Tibial nerve (tissue), 4 donors: ENCODE data around the gene DIP2A. TPM values are rescaled to one million over a fixed set of nuclear protein-coding genes. Genes with fewer than 3 reads are reported as not detected.

Experiments
- DNase-seq, 2 donors: peaks; one replicate each; pipeline ENCODE4 v3.0.0-alpha.2; 2019; ENCODE audit warnings: low spot score in 2 of 2
- H3K27ac ChIP-seq, 4 donors: fragments of 200-600 bp; sonication (generic) in 3 of 4; one replicate each; pipeline ENCODE4 v1.5.1; 2017 to 2019; ENCODE audit warnings: mild to moderate bottlenecking in 1 of 4
- H3K27me3 ChIP-seq, 2 donors: fragments of 200-600 bp; sonication (generic) in 1 of 2; one replicate each; pipeline versions ENCODE4 v1.5.1 to v1.6.0; 2017 to 2019
- H3K36me3 ChIP-seq, 3 donors: fragments of 200-600 bp; sonication (generic); one replicate each; pipeline ENCODE4 v1.5.1; 2018 to 2019
- H3K4me1 ChIP-seq, 4 donors: fragments of 200-600 bp; sonication (generic) in 3 of 4; one replicate each; pipeline ENCODE4 v1.5.1; 2017 to 2019
- H3K4me3 ChIP-seq, 4 donors: fragments of 200-600 bp; sonication (generic) in 3 of 4; one replicate each; pipeline ENCODE4 v1.5.1; 2017 to 2019; ENCODE audit warnings: mild to moderate bottlenecking in 1 of 4, moderate library complexity in 1 of 4
- H3K9me3 ChIP-seq, 4 donors: fragments of 200-600 bp; sonication (generic) in 3 of 4; one replicate each; pipeline ENCODE4 v1.5.1; 2017 to 2019
- EP300 ChIP-seq, 2 donors: sonication (generic); formaldehyde crosslinking; IDR thresholded peaks; one replicate each; pipeline ENCODE4 v1.6.1; 2017; ENCODE audit warnings: antibody characterized with exemption in 2 of 2, mild to moderate bottlenecking in 1 of 2
- POLR2A ChIP-seq, 2 donors: fragments of 450-650 bp; IDR thresholded peaks; one replicate each; pipeline ENCODE4 v1.6.1; 2017; ENCODE audit warnings: antibody characterized with exemption in 2 of 2, mild to moderate bottlenecking in 2 of 2, moderate library complexity in 2 of 2
- WGBS, 2 donors: methylation state at CpG; one replicate each; pipeline ENCODE4 v1.1.5; 2018; 5-methylcytosine and 5-hydroxymethylcytosine counted together
- total RNA-seq, 4 donors: library from RNA; depleted of rRNA; stranded (reverse); fragments of >200 nt; gene quantifications; one replicate each; pipeline ENCODE4 v1.1.0, GENCODE V29; 2016
- TF ChIP-seq, protein P1 (sequence below), 5 experiments: fragments of 200-600 bp in 3 of 5; fragments of 450-650 bp in 2 of 5; sonication (generic) in 3 of 5; IDR thresholded peaks; one replicate each; pipeline ENCODE4 v1.5.1; 2016 to 2019; ENCODE audit warnings: antibody characterized with exemption in 5 of 5, mild to moderate bottlenecking in 3 of 5, moderate library complexity in 2 of 5

DIP2A gene
- total RNA-seq, 4 donors from 2014 or later = 55.5 to 67.2 (median 59.8) TPM

GRCh38 chr21:46420241-46421190 lies 38.2 kb upstream of the DIP2A start:
- Histone ChIP-seq H3K27ac (no peak overlapping the region), H3K4me3 (no peak overlapping the region), H3K27me3 (no peaks in the 10 kb centered on the region), H3K36me3 (peaks cover 0 to 87% (median 0%) of the 10 kb centered on the region in 3 donors), H3K4me1 (no peaks in the 10 kb centered on the region), H3K9me3 (no peaks in the 10 kb centered on the region)
- 86 to 88% methylated on average over 16 of the region's 16 CpGs for WGBS, 2 donors
- no peak for TF ChIP-seq EP300 (IDR thresholded peaks at IDR 0.05)
- TF ChIP-seq, protein P1, sequence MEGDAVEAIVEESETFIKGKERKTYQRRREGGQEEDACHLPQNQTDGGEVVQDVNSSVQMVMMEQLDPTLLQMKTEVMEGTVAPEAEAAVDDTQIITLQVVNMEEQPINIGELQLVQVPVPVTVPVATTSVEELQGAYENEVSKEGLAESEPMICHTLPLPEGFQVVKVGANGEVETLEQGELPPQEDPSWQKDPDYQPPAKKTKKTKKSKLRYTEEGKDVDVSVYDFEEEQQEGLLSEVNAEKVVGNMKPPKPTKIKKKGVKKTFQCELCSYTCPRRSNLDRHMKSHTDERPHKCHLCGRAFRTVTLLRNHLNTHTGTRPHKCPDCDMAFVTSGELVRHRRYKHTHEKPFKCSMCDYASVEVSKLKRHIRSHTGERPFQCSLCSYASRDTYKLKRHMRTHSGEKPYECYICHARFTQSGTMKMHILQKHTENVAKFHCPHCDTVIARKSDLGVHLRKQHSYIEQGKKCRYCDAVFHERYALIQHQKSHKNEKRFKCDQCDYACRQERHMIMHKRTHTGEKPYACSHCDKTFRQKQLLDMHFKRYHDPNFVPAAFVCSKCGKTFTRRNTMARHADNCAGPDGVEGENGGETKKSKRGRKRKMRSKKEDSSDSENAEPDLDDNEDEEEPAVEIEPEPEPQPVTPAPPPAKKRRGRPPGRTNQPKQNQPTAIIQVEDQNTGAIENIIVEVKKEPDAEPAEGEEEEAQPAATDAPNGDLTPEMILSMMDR (IDR thresholded peaks at IDR 0.05) = no peak
- no peak for TF ChIP-seq POLR2A (IDR thresholded peaks at IDR 0.05)
- DNase-seq = no peak

GRCh38 chr21:46421191-46421750 lies 37.4 kb upstream of the DIP2A start:
- Histone ChIP-seq H3K9me3 (no peaks in the 10 kb centered on the region), H3K27me3 (no peaks in the 10 kb centered on the region), H3K36me3 (peaks cover 0 to 86% (median 0%) of the 10 kb centered on the region in 3 donors), H3K27ac (no peak overlapping the region), H3K4me1 (no peaks in the 10 kb centered on the region), H3K4me3 (no peak overlapping the region)
- no peak for DNase-seq
- TF ChIP-seq, protein P1 (IDR thresholded peaks at IDR 0.05) = no peak
- WGBS, 2 donors = 89 to 92% methylated on average over 19 to 23 of the region's 23 CpGs

DNA sequence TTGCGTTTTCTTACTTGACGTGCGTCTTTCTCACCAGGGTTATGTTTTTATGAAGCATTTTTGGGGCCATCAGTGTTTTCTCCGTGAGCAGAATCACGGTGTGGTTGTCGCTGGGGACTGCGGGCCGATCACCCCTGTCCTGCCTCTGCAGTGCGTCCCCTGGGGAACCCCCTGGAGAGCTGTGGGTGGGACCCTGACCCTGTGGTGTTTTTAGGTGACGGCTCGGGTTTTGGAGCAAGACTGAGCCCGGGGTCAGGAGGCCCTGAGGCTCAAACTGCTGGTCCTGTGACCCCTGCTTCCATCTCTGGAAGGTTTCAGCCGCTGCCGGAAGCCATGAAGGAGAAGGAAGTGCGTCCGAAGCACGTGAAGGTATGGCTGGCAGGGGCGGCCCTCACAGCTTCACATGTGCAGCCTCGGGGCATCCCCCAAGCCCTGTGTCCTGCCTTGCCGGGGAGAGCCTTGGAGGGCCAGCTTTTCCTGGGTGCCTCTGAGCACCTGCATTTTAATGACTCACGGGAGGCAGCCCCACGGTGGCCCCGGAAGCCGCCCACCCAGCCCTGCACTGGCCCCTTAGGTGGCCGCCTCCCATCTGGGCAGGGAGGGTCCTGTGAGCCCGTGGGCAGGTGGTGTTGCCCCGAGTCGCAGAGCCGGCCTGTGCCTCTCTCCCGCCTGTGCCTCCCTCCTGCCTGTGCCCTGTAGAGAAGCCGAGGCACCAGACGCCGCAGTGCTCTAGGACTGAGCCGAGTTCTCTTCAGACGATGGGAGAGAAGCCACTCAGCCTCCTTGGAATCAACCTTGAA lies 36.7 kb upstream of the DIP2A start:
- TF ChIP-seq EP300 (IDR thresholded peaks at IDR 0.05) (no peak), POLR2A (IDR thresholded peaks at IDR 0.05) (no peak)
- TF ChIP-seq, protein P1 (IDR thresholded peaks at IDR 0.05) = no peak
- Histone ChIP-seq H3K27ac (no peak overlapping the region), H3K27me3 (no peaks in the 10 kb centered on the region), H3K36me3 (peaks cover 0 to 86% (median 0%) of the 10 kb centered on the region in 3 donors), H3K9me3 (no peaks in the 10 kb centered on the region), H3K4me1 (no peaks in the 10 kb centered on the region), H3K4me3 (no peak overlapping the region)
- WGBS, 2 donors = 94 to 95% methylated on average over 26 to 29 of the region's 35 CpGs
- DNase-seq = no peak

- Histone ChIP-seq H3K4me1 (no peaks in the 10 kb centered on the region), H3K9me3 (no peaks in the 10 kb centered on the region), H3K27ac (no peak overlapping the region), H3K4me3 (no peak overlapping the region), H3K36me3 (peaks cover 0 to 87% (median 0%) of the 10 kb centered on the region in 3 donors), H3K27me3 (no peaks in the 10 kb centered on the region)
- no peak for DNase-seq
- WGBS, 2 donors = 92 to 93% methylated on average over 12 of the region's 12 CpGs
- TF ChIP-seq EP300 (IDR thresholded peaks at IDR 0.05) (no peak), POLR2A (IDR thresholded peaks at IDR 0.05) (no peak)
- TF ChIP-seq, protein P1 (IDR thresholded peaks at IDR 0.05) = no peak
Observed at GRCh38 chr21:46422636-46423241, 36.0 kb upstream of the DIP2A start.
